WERI-Rb-1 (cell line): ENCODE measurements around the gene ESR2.

Experiments used
- DNase-seq: peaks from one replicate; pipeline ENCODE4 v3.0.0-alpha.2; 2020
- H3K27ac ChIP-seq: fragments of 250-450 bp; sonication (Bioruptor Pico); 2 replicates; pipeline ENCODE4 v1.5.1; 2020; ENCODE audit warnings: mild to moderate bottlenecking, moderate library complexity
- H3K27me3 ChIP-seq: fragments of 250-450 bp; sonication (Bioruptor Pico); 2 replicates; pipeline ENCODE4 v1.5.1; 2021; ENCODE audit warnings: mild to moderate bottlenecking, low read depth, moderate library complexity; ENCODE audit not compliant: insufficient read depth, severe bottlenecking
- H3K36me3 ChIP-seq: fragments of 250-450 bp; sonication (Bioruptor Pico); 2 replicates; pipeline ENCODE4 v1.5.1; 2020; ENCODE audit warnings: mild to moderate bottlenecking, moderate library complexity
- H3K4me3 ChIP-seq: 2 replicates; pipeline ENCODE4 v1.5.1; 2011; ENCODE audit warnings: low read depth, mild to moderate bottlenecking, control low read depth, low read length
- H3K9me3 ChIP-seq: fragments of 250-450 bp; sonication (Bioruptor Pico); 2 replicates; pipeline ENCODE4 v1.5.1; 2021; ENCODE audit warnings: mild to moderate bottlenecking, moderate library complexity; ENCODE audit not compliant: severe bottlenecking
- CTCF ChIP-seq: IDR thresholded peaks from 2 replicates; pipeline ENCODE4 v1.5.1; 2011; ENCODE audit warnings: low read depth, mild to moderate bottlenecking, control low read depth, inconsistent platforms, low read length

The ESR2 gene

GRCh38 chr14:64218344-64219240, 75.6 kb downstream of the ESR2 start:
- no peaks in the 10 kb centered on the region for H3K9me3 ChIP-seq
- no peak for DNase-seq
- H3K27ac ChIP-seq, result no peak overlapping the region
- TF ChIP-seq CTCF, result no peak
- H3K27me3 ChIP-seq, result no peaks in the 10 kb centered on the region
- H3K4me3 ChIP-seq, result no peak overlapping the region
- peaks cover 97% of the 10 kb centered on the region for H3K36me3 ChIP-seq

GRCh38 chr14:64217834-64218233, 76.3 kb downstream of the ESR2 start:
- Histone ChIP-seq H3K27ac (no peak overlapping the region), H3K27me3 (no peaks in the 10 kb centered on the region), H3K36me3 (peaks cover 97% of the 10 kb centered on the region), H3K4me3 (no peak overlapping the region), H3K9me3 (no peaks in the 10 kb centered on the region)
- TF ChIP-seq CTCF, result no peak
- no peak for DNase-seq

GRCh38 chr14:64217308-64217707, 76.9 kb downstream of the ESR2 start:
- Histone ChIP-seq H3K9me3 (no peaks in the 10 kb centered on the region), H3K27ac (no peak overlapping the region), H3K36me3 (peaks cover 97% of the 10 kb centered on the region), H3K27me3 (no peaks in the 10 kb centered on the region), H3K4me3 (no peak overlapping the region)
- no peak for DNase-seq
- no peak for TF ChIP-seq CTCF

DNA sequence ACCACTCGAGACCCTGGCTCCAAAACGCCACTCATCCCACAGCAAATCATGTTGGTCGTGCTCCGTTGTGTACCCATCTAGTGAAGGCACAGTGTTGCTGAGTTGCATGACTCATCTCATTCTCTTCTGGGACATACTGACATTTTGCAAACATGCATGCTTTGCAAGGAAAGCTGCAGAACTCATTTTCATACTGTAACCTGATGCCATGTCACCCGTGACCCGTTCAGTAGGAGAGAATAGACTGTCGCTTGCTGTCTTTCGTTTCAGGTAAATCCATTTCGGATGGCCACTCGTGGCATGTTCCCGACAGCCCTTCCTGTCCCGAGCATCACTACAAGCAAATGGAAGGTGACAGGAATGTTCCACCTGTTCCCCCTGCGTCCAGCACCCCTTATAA, 78.2 kb downstream of the ESR2 start:
- H3K4me3 ChIP-seq, result no peak overlapping the region
- DNase-seq, result no peak
- H3K36me3 ChIP-seq, result peaks cover 97% of the 10 kb centered on the region
- no peaks in the 10 kb centered on the region for H3K27me3 ChIP-seq
- H3K9me3 ChIP-seq, result no peaks in the 10 kb centered on the region
- TF ChIP-seq CTCF, result no peak
- no peak overlapping the region for H3K27ac ChIP-seq

- Histone ChIP-seq H3K27ac (no peak overlapping the region), H3K9me3 (no peaks in the 10 kb centered on the region), H3K27me3 (no peaks in the 10 kb centered on the region), H3K36me3 (peaks cover 97% of the 10 kb centered on the region), H3K4me3 (no peak overlapping the region)
- no peak for DNase-seq
- TF ChIP-seq CTCF, result no peak
Observed at GRCh38 chr14:64215274-64215673, 78.9 kb downstream of the ESR2 start.
